ENCODE measurements around the gene TMC6.

TMC6 gene

GRCh38 chr17:78063489-78063888 is 65.1 kb downstream of the TMC6 start:
- H3K4me3 ChIP-seq (ENCODE audit: control insufficient read depth, low read depth, low read length) = no peak overlapping the region
- TF ChIP-seq, protein P1, sequence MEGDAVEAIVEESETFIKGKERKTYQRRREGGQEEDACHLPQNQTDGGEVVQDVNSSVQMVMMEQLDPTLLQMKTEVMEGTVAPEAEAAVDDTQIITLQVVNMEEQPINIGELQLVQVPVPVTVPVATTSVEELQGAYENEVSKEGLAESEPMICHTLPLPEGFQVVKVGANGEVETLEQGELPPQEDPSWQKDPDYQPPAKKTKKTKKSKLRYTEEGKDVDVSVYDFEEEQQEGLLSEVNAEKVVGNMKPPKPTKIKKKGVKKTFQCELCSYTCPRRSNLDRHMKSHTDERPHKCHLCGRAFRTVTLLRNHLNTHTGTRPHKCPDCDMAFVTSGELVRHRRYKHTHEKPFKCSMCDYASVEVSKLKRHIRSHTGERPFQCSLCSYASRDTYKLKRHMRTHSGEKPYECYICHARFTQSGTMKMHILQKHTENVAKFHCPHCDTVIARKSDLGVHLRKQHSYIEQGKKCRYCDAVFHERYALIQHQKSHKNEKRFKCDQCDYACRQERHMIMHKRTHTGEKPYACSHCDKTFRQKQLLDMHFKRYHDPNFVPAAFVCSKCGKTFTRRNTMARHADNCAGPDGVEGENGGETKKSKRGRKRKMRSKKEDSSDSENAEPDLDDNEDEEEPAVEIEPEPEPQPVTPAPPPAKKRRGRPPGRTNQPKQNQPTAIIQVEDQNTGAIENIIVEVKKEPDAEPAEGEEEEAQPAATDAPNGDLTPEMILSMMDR (conservative IDR thresholded peaks at IDR 0.05; ENCODE audit: control insufficient read depth, insufficient read depth, low read depth, low read length) = no peak
- DNase-seq (ENCODE audit: low read depth) = no peak

- H3K4me3 ChIP-seq (ENCODE audit: control insufficient read depth, low read depth, low read length) = no peak overlapping the region
- TF ChIP-seq, protein P1 (conservative IDR thresholded peaks at IDR 0.05; ENCODE audit: control insufficient read depth, insufficient read depth, low read depth, low read length) = no peak
- no peak for DNase-seq (ENCODE audit: low read depth)
Observed at GRCh38 chr17:78062596-78062995, 66.0 kb downstream of the TMC6 start.
